HG03457 (cell line): Measurements from ENCODE around the gene OGFOD3.

Experiments used
- ATAC-seq: cut with Tn5 transposase; IDR thresholded peaks from one replicate; pipeline ENCODE4 v1.9.1; 2021; ENCODE audit warnings: moderate number of reproducible peaks; ENCODE audit not compliant: unreplicated experiment

Gene OGFOD3

DNA sequence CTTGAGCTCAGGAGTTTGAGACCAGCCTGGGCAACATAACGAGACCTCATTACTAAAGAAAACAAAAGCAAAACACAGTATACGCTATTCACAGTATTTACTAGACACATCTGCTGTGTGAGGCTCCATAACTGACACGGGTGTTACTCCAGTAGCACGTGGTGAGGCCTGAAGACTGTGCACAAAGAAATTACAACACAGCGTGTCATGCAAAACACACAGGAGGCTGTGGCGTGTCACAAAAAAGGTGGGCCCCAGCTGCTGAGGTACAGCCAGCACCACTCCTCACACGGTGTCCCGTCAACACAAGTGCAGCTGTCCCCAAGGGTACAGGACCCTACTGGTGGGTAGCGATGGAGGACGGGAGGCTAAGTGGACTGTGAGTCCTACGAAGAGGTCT, 29.5 kb upstream of the OGFOD3 start:
- no peak for ATAC-seq

GRCh38 chr17:82446649-82447048, 28.3 kb upstream of the OGFOD3 start:
- ATAC-seq = no peak

GRCh38 chr17:82446124-82446523, 27.7 kb upstream of the OGFOD3 start:
- ATAC-seq = no peak

- ATAC-seq = no peak
Observed at GRCh38 chr17:82445542-82445941, 27.2 kb upstream of the OGFOD3 start.

- ATAC-seq = no peak
Observed at GRCh38 chr17:82444941-82445521, 26.6 kb upstream of the OGFOD3 start.

GRCh38 chr17:82444284-82444893, 26.0 kb upstream of the OGFOD3 start:
- no peak for ATAC-seq

- ATAC-seq = no peak
Observed at GRCh38 chr17:82443465-82444283, 25.3 kb upstream of the OGFOD3 start.

- no peak for ATAC-seq
Observed at GRCh38 chr17:82442643-82443464, 24.5 kb upstream of the OGFOD3 start.

GRCh38 chr17:82441691-82442487, 23.5 kb upstream of the OGFOD3 start:
- no peak for ATAC-seq

DNA sequence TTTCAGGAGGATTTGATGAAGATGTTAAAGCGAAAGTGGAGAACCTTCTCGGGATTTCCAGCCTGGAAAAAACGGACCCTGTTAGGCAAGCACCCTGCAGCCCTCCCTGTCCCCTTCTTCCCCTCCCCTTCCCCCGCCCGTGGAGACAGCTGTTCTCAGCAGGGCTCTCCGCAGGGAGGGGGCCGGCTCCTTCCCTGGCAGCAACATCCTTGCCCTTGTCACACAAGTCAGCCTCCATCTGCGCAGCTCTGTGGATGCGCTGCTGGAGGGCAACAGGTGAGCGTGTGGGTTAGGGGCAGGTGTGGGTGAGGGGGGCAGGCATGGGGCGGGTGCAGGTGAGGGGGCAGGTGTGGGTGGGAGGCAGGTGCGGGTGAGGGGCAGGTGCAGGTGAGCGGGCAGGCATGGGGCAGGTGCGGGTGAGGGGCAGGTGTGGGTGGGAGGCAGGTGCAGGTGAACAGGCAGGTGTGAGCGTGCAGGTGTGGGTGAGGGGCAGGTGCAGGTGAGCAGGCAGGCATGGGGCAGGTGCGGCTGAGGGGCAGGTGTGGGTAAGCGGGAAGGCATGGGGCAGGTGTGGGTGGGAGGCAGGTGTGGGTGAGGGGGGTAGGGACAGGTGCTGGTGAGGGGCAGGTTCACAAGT, 22.7 kb upstream of the OGFOD3 start:
- ATAC-seq = no peak

DNA sequence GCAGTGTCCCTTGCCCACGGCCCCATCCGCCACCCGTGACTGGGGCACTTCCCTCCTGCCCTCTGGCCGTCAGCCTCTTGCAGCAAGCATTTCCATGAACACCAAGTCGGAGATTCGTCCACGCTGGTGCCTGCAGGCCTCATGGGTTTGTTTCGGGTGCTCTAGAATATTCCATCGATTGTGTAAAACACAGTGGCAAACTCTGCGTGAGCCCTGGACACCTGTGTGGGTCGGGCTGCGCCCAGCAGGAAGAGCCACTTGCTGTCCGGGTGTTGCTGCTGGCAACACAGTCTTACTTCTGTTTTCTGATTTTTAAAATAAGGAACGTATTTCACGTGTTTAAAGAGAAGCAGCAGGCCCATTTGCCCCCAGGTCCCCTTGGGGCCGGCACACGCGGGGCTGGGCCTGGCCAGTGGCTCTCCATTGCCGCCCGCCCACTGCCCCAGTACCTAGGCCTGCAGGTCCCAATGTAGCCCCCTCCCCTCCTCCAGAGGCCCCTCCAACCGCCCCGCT, 22.1 kb upstream of the OGFOD3 start:
- no peak for ATAC-seq

DNA sequence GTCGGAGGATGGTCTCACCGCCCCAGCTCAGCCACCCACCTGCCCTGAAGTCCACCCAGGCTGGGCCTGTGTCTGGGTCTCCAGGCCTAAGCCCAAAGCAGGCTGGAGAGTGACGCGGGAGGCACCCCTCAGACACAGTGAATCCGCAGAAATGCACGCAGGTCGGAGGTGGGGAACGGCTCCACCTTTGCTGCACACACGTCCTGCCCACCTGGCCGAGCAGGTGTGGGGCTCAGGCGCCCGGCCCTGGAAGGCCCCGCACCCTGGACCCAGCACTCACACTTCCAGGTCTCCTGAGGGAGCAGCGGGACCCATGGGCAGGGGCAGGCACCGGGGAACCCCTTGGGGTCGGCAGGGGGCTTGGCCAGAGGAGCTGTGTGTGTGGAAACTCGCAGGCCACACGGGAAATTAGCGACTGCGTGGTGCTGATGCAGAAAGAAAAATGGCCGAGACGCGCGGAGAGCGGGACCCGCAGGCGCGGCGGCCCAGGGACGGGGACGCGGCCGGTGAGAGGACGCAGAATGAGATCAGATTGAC, 21.5 kb upstream of the OGFOD3 start:
- no peak for ATAC-seq

- no peak for ATAC-seq
Observed at GRCh38 chr17:82439194-82439828, 20.9 kb upstream of the OGFOD3 start.

GRCh38 chr17:82438401-82439193, 20.2 kb upstream of the OGFOD3 start:
- no peak for ATAC-seq

- ATAC-seq = no peak
Observed at GRCh38 chr17:82437325-82437668, 18.9 kb upstream of the OGFOD3 start.

DNA sequence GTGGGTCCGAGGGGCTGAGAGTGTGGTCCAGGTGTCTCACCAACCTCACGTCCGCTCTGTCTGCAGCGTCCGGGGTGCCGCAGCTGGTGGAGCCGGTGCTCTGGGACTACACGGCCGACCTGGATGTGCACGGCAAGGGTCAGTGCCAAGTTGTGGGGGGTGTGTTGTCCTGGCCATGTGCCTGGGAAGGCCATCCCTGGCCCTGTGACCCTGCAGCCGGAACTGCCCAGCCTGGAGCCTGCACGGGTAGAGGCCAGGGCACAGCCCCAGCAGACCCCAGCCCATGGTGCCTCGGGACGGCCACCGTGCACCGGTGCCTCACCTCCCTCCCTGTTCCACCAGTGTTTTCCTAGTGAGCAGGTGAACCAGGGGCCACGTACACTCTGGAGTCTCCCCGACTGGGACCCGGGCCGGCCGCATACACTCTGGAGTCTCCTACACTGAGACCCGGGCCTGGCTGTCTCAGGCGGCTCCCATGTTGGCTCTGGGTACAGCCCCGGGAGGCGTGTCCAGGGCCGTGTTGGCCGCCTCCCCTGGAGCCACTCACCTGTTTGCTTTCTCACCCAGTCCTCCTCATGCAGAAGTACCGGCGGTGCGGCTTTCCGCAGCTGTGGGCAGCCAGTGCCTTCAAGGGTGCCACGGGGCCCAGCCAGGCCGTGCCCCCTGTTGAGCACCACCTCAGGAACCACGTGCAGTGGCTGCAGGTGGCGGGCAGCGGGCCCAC, 18.4 kb upstream of the OGFOD3 start:
- ATAC-seq = no peak
